ENCODE results near the gene NOTO.

GRCh38 chr2:73185965-73186364 is 16.4 kb upstream of the NOTO start:
- TF ChIP-seq CTCF (IDR thresholded peaks at IDR 0.05) (no peak), EZH2 (IDR thresholded peaks at IDR 0.05; ENCODE audit: borderline replicate concordance, insufficient read depth, low read depth, low read length, poor library complexity, severe bottlenecking) (no peak)

All from B cell (primary cell).